GM19238 (cell line): ENCODE results near the gene CCDC17.
A peak's percentile ranks its signal among the peaks of the same experiment; 100 is the strongest.
"Not testable (repeated sequence)": the region's sequence is repeated elsewhere in the genome, so short reads cannot be mapped to it uniquely, and the experiment has no call there.

Experiments
- DNase-seq: peaks from one replicate; pipeline ENCODE4 v3.0.0; 2011; ENCODE audit warnings: low spot score; ENCODE audit not compliant: insufficient read length

The CCDC17 gene

DNA sequence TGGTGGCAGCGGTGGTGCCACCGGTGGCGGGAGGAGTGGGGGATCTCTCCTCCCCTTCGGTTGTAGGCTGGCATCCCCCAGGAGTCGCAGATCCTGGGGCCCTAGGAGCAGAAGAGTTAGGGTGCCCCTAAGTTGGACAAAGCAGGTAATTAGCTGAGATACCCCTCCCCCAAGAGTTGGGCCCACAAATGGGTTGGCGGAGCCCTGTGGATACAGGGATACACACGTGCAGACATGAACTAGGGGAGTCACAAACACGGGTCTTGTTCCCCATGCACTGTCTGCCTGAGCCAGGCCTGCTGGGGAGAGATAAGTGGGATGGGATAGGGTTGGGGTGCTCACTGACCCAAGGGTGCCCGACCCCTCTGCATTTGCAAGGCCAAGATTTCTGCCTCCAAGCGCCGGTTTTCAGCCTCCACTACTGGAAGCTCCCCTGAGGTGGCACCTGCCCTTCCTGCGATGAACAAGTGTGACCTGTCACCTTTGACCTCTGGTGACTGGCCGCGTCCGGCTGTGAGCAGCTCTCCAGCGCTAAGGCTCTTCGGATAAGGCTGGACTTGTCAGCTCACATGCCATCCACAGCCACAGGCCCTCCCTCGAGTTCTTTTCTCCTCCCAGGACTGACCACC, 1.8 kb downstream of the CCDC17 start:
- no peak for DNase-seq

DNA sequence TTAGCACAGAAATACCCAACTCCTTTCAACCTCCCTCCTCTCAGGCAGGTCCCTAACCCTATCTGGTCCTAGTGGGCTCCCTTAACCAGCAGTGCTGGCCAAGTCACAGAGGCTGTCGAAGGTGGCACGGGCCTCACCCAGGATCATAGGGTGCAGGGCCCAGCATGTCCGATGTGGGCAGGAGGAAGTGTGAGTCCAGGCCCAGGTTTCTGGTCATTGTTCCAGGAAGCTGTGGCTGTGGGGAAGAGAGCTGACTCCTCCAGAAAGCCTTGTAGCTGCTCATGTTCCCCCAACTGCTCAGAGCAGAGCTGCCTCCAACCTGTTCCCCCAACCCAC, 2.4 kb downstream of the CCDC17 start:
- no peak for DNase-seq

DNA sequence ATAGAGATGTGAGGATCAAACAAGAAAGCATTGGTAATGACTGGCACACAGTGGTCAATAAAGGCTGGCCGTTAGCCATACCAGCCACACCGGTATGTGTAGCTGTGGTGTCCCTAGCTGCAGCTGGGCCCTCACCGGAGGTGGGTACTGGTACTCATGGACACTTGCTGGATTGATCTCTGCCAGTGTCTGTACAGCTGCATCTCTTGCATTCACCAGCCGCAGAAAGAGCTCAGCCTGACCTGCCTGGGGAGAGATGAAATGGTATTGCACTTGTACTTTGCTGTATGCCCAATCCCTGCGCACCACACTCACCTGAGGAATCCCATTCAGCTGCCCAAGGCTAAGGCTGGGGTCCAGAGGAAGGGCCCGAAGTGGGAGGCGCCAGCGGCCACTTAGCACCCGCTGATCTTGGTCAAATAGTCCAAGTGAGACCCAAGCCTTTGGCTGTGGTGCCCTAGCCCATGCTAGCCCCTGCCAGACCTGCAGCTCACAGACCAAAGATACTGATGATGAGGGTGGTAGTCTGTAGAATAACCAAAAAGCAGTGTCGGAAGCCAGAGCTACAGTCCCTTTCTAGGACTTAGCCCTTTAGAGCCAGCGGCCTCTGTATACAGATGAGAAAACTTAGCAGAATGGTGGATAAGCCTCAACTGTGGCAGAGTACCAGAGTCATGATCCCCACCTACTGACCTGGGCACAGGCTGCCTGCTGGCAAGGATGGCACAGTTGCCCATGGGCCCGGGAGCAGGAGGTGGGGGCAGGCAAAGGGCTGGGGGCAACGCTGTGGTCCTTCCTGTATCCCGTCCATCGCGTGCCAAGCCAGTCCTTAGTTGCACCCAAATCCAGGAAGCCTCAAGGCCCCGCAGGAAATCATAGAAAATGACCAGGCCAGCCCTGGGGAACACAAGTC, 3.0 kb downstream of the CCDC17 start:
- DNase-seq, result no peak

DNA sequence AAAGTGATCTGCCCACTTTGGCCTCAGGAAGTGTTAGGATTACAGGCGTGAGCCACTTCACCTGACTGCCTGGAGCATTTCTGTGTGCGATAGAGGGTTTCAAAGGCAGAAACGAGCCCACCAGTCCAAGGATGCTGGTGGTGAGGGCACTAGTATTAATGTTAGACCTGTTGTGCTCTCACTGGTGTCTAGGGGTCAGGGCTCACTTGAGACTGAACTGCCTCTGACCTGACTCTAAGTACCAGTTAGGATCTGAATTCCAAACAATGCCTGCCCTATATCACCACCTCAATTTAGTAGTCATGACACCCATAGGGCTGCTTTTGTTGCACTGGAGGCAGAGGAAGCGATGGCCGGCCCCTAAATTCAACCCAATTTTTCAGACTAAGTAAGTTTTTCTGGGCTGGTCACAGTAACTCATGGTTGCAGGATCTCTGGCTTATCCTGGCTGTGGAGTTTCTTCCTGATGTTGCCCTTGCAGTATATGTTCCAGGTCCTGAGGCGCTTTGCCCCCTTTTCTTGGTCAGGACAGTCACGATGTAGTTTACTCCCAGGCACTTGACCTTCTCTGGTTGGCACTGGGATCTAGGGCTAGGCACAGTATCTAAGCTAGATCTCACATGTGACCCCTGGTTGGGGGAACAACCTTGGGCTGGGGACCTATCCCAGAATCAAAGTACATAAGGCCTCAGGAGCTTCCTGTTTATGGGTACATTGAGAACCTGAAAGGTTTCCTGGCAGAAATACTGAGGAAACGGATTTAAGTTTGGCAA, 4.5 kb downstream of the CCDC17 start:
- no peak for DNase-seq

DNA sequence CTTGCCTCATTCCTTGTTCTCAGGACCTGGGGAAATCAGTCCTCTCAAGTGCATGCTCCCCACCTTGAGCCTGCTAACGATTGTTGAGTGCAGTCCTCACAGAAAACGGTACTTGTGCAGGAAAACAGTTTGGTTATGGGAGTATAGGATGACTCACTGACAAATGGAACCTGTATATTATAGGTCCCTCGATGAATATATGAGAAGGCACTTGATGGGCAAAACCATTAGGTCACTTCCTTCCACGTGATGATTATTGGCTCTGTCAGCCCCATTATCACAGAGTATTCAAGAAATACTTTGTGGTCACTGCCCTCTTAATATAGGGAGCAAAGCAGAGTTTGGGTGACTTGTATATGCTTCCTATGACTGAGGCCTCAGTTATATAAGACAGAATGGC, 6.2 kb downstream of the CCDC17 start:
- no peak for DNase-seq

DNA sequence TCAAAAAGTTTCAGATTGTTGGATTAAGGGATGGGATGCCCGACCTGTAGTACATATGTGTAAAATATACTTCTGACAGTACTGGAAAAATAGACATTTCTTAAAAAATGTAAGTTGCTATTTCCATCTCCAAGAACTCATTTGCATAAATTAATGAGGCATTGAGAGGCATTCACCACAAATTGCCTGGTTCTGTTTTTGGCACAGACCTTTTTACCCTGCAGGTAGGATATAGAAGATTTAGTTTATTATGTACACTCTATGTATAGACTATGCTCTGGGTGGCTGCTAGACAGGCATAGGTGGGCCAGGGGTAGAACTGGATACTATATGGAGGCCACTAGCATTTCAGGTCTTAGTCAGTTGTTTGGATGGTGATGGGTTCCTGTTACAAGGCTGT, 8.0 kb downstream of the CCDC17 start:
- DNase-seq, result no peak

DNA sequence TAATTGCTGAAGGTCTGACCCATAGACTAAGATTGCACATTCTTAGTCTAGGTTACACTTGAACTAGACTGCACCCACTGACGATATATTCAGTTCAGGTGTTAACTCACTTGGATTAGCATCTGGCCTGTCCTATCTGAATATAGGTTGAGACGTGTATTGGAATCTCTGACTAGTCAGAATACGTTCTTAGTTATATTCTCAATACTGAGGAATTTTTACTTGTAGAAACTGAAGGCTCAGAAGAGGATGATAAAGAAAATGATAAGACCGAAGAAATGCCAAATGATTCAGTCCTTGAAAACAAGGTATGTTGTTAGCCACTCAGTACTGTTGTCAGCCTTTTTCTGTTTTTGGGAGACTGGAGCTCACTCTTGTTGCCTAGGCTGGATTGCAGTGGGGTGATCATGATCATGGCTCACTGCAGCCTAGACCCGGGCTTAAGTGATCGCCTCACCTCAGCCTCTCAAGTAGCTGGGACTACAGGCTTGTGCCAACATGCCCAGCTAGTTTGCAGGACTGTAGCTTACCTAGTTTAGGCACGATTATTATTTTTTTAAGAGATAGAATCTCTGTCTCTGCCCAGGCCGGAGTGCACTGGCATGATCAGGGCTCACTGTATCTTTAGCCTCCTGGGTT, 10.8 kb downstream of the CCDC17 start:
- no peak for DNase-seq

DNA sequence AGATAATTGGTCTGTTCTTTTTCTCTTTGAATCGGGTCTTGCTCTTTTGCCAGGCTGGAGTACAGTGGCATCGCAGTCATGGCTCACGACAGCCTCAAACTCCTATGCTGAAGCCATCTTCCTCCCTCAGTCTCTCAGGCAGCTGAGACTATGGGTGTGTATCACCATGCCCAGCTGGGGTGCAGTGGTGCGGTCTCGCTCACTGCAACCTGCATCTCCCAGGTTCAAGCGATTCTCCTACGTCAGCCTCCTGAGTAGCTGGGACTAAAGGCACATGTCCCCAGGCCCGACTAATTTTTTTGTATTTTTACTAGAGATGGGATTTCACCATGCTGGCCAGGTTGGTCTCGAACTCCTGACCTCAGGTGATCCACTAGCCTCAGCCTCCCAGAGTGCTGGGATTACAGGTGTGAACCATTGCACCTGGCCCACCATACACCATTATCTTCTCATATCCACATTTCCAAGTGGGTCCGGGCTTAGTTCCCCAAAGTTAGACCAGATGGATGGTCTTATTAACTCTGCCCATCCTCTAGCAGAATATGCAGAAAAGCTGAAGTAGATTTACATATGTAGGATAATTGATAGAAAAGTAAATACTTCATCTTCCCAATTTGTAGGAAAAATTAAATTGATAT, 13.1 kb downstream of the CCDC17 start:
- DNase-seq, result no peak

DNA sequence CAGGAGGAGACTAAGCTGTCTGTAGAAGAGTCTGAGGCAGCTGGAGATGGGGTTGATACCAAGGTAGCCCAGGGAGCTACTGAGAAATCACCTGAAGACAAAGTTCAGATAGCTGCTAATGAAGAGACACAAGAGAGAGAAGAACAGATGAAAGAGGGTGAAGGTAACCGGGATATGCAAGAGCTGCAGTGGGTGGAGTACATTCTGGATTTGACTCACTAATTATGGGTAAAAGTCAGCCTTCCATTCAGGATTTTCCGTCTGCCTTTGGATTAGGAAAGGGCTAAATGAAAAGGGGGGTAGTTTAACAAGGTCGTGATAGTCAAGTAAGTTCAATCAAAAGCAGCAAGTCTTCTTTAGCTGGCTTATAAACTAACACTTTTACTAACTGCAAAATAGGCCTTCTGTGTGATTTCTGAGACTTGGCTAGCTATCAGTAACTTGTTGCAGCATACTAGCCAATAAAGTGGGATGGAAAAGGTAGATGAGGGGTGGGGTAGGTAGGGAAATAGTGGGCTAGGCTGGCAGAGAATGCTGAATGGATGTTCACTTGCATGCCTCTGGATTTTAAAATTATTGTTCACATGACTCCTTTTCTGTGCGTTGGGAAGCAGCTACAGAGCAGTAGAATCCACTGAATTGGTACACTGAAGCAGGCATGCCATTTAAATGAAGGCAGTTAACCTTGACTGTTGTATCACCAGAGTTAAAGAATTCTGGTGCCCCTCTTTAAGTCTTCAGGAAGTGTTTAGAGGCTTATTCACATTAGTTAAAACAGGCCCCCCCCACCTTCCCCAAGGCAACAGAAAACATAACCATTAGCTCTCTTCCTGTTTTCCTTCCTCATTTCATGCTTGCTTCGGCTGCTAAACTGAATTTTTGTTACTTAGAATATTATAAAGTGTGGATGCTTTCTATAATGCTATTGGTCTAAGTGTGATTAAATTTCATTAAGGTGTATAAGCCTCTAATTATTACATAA, 15.4 kb downstream of the CCDC17 start:
- no peak for DNase-seq

DNA sequence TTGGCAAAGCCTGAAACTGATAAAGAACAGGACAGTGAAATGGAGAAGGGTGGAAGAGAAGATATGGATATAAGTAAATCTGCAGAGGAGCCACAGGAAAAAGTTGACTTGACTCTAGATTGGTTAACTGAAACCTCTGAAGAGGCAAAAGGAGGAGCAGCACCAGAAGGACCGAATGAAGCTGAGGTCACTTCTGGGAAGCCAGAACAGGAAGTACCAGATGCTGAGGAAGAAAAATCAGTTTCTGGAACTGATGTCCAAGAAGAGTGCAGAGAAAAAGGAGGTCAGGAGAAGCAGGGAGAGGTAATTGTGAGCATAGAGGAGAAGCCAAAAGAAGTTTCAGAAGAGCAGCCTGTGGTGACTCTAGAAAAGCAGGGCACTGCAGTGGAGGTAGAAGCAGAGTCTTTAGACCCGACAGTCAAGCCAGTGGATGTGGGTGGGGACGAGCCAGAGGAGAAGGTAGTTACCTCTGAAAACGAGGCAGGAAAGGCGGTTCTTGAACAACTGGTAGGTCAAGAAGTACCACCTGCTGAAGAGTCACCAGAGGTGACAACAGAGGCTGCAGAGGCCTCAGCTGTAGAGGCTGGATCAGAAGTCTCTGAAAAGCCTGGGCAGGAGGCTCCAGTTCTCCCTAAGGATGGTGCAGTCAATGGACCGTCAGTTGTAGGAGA, 16.3 kb downstream of the CCDC17 start:
- DNase-seq, result no peak

DNA sequence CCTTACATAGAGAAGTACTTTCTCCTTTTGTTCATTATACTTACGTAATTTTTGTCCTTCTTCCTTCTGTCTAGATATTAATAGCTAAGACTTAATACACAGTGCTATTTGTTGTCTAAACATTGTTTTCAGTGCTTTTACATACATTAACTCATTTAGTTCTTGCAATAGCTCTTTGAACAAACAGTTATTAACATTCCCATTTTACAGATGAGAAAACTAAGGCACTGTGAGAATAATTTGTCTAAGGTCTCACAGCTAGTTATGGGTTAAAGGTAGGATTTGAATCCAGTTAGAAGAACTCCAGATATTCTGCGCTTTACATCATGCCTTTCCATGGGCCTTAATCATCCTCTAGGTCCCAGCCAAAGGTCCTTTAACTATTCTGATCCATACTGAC, 19.6 kb downstream of the CCDC17 start:
- DNase-seq, result no peak

DNA sequence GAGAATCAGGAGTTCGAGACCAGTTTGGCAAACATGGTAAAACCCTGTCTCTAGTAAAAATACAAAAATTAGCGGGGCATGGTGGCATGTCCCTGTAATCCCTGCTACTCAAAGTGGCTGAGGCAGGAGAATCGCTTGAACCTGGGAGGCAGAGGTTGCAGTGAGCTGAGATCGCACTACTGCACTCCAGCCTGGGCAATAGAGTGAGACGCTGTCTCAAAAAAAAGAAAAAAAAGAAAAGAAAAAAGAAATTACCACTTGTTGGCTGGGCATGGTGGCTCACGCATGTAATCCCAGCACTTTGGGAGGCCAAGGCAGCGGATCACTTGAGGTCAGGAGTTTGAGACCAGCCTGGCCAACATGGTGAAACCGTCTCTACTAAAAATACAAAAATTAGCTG, 27.1 kb downstream of the CCDC17 start:
- not testable (repeated sequence) for DNase-seq

DNA sequence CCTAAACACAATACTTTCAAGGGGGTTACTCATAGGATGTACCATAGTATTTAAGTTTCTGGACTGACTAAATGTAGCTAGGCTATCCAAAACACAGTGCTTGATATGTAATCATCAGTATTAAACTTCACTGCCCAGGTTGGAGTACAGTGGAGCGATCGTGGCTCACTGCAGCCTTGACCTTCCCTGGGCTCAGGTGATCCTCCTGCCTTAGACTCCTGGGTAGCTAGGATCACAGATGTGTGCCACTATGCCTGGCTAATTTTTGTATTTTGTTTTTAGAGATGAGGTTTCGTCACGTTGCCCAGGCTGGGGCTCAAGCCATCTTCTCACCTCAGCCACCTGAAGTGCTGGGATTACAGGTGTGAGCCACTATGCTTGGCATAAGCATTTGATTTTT, 29.4 kb downstream of the CCDC17 start:
- DNase-seq, result no peak

DNA sequence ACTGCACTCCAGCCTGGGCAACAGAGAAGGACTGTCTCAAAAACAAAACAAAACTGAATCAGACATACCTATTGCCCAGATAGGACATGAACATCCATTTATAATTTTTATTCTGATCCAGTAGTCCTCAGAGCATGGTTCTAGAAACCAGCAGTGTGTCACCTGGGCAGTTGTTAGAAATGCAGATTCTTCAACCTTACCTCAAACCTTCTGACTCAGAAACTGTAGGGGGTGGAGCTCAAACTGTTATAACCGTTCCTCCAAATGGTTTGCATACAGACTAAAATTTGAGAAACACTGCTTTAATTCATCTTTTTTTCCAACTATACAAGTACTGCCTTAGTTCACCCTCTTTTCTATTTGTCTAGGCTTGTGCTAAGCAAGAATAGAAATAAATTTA, 34.0 kb downstream of the CCDC17 start:
- DNase-seq, result no peak

DNA sequence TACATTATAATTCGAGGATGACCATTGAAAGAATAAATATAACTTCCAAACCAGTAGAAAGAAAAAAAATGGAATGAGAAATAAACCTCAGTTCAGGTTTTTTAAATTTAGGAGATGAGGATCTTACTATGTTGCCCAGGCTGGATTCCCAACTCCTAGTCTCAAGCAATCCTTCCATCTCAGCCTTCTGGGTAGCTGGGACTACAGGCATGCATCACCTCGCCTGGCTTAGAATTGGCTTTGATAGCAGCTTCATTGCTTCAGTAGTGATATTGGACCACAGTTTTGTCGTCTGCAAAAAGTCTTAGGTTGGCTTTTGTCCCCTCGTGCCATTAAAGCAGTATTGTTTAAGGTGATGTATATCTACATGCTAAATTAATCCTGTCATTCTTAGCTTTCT, 37.1 kb downstream of the CCDC17 start:
- no peak for DNase-seq

DNA sequence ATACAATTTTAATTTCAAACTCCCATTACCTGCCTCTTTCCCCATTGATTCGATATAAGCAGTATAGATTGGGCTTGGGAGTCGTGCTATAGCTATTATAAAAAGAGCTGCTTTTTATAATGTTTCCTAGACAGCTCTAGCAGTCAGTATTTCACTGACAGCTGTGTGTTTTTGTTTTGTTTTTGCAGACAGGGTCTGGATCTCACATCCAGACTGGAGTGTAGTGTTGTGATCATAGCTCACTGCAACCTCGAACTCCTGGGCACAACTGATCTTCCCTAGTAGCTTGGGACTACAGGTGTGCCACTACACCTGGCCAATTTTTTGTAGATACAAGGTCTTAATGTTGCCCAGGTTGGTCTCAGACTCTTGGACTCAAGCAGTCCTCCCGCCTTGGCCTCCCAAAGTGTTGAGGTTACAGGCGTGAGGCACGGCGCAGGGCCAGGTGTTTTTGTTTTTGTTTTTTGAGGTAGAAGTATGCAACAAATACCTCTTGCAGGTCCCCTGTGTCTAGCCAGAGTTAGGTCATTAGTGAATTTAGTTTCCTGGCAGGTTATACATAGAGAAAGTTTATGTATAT, 38.3 kb downstream of the CCDC17 start:
- DNase-seq, result no peak

DNA sequence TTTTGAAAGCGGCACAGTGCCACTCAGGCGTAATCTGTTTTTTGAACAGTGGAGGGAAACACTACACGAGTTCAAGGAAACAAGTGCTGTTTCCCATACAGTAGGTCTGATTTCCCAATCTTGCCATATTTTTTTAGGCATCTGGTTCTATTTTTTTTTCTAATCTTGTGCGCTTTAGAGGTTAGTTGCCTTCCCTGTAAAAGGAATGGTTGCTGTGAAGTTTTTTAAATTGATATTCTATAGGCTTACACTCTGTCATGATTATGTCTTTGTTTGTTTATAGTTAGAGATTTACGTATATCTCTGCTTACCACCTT, 38.8 kb downstream of the CCDC17 start:
- DNase-seq, result no peak

DNA sequence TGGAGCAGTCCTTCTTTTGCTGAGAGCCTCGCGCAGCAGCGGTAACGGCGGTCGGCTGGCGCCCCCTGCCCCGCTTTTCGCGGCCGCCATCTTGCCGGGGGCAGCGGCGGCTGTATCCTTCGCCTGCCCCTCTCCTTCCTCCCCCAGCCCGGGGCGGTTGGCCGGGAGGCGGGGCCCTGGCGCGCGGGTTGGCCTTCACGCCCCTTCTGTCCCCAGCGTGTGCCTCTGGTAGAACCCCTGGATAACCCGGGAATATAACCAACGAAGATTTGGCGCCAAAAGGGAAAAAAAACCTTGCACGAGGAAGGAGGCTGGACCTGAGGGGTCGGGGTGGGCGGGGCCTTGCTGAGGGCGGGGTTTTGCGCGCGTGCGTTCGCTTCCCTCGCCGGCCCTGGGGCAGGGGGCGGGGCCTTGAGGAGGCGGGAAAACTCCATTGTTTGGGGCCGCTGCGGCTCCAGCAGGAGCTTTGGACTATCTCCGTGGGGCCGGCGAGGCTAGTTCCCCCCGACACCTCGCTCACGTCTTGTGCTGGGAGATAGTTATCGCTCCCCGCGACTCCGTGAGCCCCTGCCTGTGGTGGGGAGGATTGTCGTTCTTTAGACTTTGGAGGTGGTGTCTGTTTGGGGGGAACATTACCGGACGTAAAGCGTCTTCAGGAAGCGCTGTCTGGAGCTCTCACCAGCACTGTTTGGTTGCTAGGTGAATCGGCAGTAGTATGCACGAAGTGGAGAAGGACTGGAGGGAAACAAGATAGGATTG, 39.3 kb downstream of the CCDC17 start:
- peak; percentile 71 for DNase-seq
